NT2/D1 (cell line): ENCODE data around the gene NES.

ENCODE experiments used
- SUZ12 ChIP-seq: IDR thresholded peaks from 2 replicates; pipeline ENCODE4 v1.6.1; 2011; ENCODE audit not compliant: insufficient read length, insufficient read depth; ENCODE audit errors: extremely low read depth
- YY1 ChIP-seq: IDR thresholded peaks from 2 replicates; pipeline ENCODE4 v1.6.1; 2011; ENCODE audit not compliant: insufficient read length, insufficient read depth
- ZNF274 ChIP-seq: IDR thresholded peaks from 2 replicates; pipeline ENCODE4 v1.6.1; 2011; ENCODE audit warnings: mild to moderate bottlenecking, low read depth, low read length

DNA sequence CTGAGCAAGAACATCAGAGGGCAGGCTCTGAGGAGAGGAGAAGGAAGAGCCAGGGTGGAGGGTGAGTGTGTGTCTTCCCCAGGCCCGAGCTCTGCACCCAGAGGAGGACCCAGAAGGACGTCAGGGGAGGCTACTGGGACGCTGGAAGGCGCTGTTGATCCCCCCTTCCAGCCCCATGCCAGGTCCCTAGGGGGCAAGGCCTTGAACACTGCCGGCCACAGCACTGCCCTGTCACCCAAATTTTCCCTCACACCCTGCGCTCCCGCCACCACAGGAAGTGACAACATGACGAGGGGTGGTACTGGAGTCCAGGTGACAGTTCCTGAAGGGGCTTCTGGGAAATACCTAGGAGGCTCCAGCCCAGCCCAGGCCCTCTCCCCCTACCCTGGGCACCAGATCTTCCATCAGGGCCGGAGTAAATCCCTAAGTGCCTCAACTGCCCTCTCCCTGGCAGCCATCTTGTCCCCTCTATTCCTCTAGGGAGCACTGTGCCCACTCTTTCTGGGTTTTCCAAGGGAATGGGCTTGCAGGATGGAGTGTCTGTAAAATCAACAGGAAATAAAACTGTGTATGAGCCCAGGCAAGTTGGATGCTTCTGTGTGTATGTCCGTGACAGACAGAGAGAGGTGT, 18.1 kb downstream of the NES start:
- TF ChIP-seq YY1: no peak
- no peak for TF ChIP-seq SUZ12
- no peak for TF ChIP-seq ZNF274
